Smooth muscle cell (in vitro differentiated cells): ENCODE results near the gene SLC22A5. TPM values are rescaled to one million over a fixed set of nuclear protein-coding genes. Genes with fewer than 3 reads are reported as not detected.

Experiments used
- DNase-seq: peaks from one replicate; lab custom pipeline; 2025; ENCODE audit not compliant: unreplicated experiment; lab: John Stamatoyannopoulos, UW
- H2AFZ ChIP-seq: fragments of 200-600 bp; sonication (generic); 2 replicates; pipeline ENCODE4 v1.6.0; 2016; ENCODE audit warnings: antibody characterized with exemption, low read depth, mild to moderate bottlenecking
- H3F3A ChIP-seq: fragments of 200-600 bp; sonication (generic); 2 replicates; pipeline ENCODE4 v1.6.0; 2017; ENCODE audit warnings: antibody characterized with exemption, low read depth
- H3K27ac ChIP-seq: fragments of 200-600 bp; sonication (generic); 2 replicates; pipeline ENCODE4 v1.5.1; 2016; ENCODE audit warnings: low read depth, mild to moderate bottlenecking
- H3K27me3 ChIP-seq: fragments of 200-600 bp; sonication (generic); 2 replicates; pipeline ENCODE4 v1.6.1; 2016; ENCODE audit warnings: low read depth, mild to moderate bottlenecking
- H3K36me3 ChIP-seq: fragments of 200-600 bp; sonication (generic); 2 replicates; pipeline ENCODE4 v1.5.1; 2016; ENCODE audit warnings: low read depth
- H3K4me1 ChIP-seq: fragments of 200-600 bp; sonication (generic); 2 replicates; pipeline ENCODE4 v1.5.1; 2016; ENCODE audit warnings: low read depth
- H3K4me2 ChIP-seq: fragments of 200-600 bp; sonication (generic); 2 replicates; pipeline ENCODE4 v1.6.0; 2016; ENCODE audit warnings: mild to moderate bottlenecking
- H3K4me3 ChIP-seq: fragments of 200-600 bp; sonication (generic); 2 replicates; pipeline ENCODE4 v1.5.1; 2016; ENCODE audit warnings: mild to moderate bottlenecking
- H3K79me2 ChIP-seq: fragments of 200-600 bp; sonication (generic); 2 replicates; pipeline ENCODE4 v1.6.0; 2016; ENCODE audit warnings: low read depth, mild to moderate bottlenecking
- H3K9ac ChIP-seq: fragments of 200-600 bp; sonication (generic); 2 replicates; pipeline ENCODE4 v1.6.0; 2016; ENCODE audit warnings: low read depth
- H3K9me3 ChIP-seq: fragments of 200-600 bp; sonication (generic); replicated peaks from 2 replicates; pipeline ENCODE4 v1.5.1; 2016; ENCODE audit warnings: low read depth
- H4K20me1 ChIP-seq: fragments of 200-600 bp; sonication (generic); 2 replicates; pipeline ENCODE4 v1.6.0; 2016; ENCODE audit warnings: low read depth
- WGBS: methylation state at CpG from one replicate; pipeline ENCODE4 v1.1.7; 2016; ENCODE audit warnings: low lambda C conversion rate; 5-methylcytosine and 5-hydroxymethylcytosine counted together
- polyA plus RNA-seq: library from polyadenylated mRNA; unstranded; fragments of >200 nt; fragmentation: Nextera tagmentation; extraction: Ambion mirVana; gene quantifications from 2 replicates; pipeline ENCODE4 v1.2.1, GENCODE V29; 2016
- total RNA-seq: library from RNA; depleted of rRNA; stranded (reverse); fragments of >200 nt; gene quantifications from 2 replicates; pipeline ENCODE4 v1.2.3, GENCODE V29; 2014
- TF ChIP-seq, protein P1 (sequence below): fragments of 200-600 bp; sonication (generic); IDR thresholded peaks from 2 replicates; pipeline ENCODE4 v1.5.1; 2017; ENCODE audit warnings: borderline replicate concordance, mild to moderate bottlenecking, antibody characterized with exemption; ENCODE audit not compliant: insufficient read depth, poor library complexity, severe bottlenecking

Gene SLC22A5
- total and polyA plus RNA-seq, 2 experiments from 2014 or later = 1.5 to 4.6 TPM

DNA sequence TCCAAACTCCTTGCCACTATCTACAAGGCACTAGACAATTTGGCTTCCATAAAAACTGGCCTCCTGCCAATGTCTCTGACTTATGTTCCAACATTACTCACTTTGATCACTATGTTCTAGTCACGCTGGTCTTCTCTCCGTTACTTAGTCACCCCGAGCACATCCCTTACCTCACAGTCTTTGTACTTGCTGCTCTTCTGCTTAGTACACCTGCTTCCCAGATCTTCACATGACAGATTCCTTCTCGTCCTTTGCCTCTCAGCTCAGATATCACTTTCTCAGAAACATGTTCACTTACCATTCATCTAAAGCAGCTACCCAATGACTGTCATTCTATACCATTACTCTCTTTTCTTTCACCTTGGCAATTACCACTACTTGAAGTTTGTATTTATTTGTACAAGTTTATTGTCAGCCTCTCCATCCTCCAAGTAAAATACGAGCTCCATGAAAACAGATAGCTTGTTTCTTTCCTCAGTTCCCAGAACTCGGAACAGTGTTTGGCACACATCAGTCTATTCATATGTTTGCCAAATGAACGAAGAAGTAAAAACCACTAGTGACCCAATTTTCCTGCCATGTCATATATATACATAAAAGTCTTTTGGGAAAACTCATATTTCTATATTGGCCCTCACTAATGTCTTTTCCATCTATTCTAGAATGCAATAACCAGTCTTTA, 5.9 kb upstream of the SLC22A5 start:
- no peak overlapping the region for H3K9ac ChIP-seq
- no peak overlapping the region for H3K4me2 ChIP-seq
- TF ChIP-seq, protein P1, sequence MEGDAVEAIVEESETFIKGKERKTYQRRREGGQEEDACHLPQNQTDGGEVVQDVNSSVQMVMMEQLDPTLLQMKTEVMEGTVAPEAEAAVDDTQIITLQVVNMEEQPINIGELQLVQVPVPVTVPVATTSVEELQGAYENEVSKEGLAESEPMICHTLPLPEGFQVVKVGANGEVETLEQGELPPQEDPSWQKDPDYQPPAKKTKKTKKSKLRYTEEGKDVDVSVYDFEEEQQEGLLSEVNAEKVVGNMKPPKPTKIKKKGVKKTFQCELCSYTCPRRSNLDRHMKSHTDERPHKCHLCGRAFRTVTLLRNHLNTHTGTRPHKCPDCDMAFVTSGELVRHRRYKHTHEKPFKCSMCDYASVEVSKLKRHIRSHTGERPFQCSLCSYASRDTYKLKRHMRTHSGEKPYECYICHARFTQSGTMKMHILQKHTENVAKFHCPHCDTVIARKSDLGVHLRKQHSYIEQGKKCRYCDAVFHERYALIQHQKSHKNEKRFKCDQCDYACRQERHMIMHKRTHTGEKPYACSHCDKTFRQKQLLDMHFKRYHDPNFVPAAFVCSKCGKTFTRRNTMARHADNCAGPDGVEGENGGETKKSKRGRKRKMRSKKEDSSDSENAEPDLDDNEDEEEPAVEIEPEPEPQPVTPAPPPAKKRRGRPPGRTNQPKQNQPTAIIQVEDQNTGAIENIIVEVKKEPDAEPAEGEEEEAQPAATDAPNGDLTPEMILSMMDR = no peak
- no peak overlapping the region for H2AFZ ChIP-seq
- no peaks in the 10 kb centered on the region for H3K79me2 ChIP-seq
- H3F3A ChIP-seq = no peaks in the 10 kb centered on the region
- 81% methylated on average over 7 of the region's 7 CpGs for WGBS
- H3K27ac ChIP-seq = no peak overlapping the region
- H3K9me3 ChIP-seq = no peaks in the 10 kb centered on the region
- H3K27me3 ChIP-seq = no peaks in the 10 kb centered on the region
- H3K4me1 ChIP-seq = no peaks in the 10 kb centered on the region
- no peaks in the 10 kb centered on the region for H3K36me3 ChIP-seq
- H3K4me3 ChIP-seq = no peak overlapping the region
- no peak for DNase-seq
- no peaks in the 10 kb centered on the region for H4K20me1 ChIP-seq

DNA sequence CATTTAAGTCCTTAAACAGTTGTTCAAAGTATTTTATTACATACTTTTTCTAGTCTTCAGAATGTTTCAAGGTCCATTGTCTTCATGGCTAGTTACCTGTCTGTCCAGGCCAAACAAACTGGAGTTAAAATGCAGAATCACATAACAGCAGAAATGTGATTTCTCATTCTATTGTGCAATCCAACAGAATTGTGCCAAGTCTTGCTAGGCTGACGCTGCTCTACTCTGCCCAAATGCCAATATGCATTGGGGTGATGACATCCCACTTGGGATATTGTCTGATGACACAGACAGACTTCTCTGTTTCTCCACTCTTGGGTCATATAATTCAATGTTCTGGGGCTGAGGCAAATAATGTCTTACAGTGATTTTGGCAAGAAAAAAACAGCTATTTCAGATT, 5.2 kb upstream of the SLC22A5 start:
- Histone ChIP-seq H3K4me2 (no peak overlapping the region), H3K9ac (no peak overlapping the region), H3K4me1 (no peaks in the 10 kb centered on the region), H3K79me2 (no peaks in the 10 kb centered on the region), H3K27ac (no peak overlapping the region), H2AFZ (no peak overlapping the region), H3K9me3 (no peaks in the 10 kb centered on the region), H3K4me3 (no peak overlapping the region), H3K27me3 (no peaks in the 10 kb centered on the region), H4K20me1 (no peaks in the 10 kb centered on the region), H3K36me3 (no peaks in the 10 kb centered on the region), H3F3A (no peaks in the 10 kb centered on the region)
- 86% methylated on average over 1 of the region's 1 CpG for WGBS
- DNase-seq = no peak
- TF ChIP-seq, protein P1 = no peak

DNA sequence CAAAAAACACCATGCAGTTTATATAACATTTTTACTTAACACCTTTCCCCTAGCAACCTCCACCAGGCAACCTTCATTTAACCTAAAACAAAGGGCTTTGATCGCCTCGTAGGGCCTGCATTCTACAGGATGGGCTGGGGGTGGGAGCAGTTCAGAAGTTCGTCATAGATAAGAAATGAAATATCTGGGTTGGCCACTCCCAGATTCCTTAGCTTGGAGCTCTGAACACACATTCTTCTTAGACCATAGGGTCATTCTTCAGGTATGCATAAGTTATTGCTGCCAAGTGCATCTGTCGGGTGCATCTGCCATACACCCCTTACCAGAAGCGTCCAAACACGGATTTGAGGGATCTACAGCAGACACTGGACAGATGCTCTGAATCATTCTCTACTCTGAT, 4.3 kb upstream of the SLC22A5 start:
- no peak for DNase-seq
- H3K9ac ChIP-seq = no peak overlapping the region
- H4K20me1 ChIP-seq = no peaks in the 10 kb centered on the region
- H3K9me3 ChIP-seq = no peaks in the 10 kb centered on the region
- no peaks in the 10 kb centered on the region for H3F3A ChIP-seq
- no peak overlapping the region for H3K4me3 ChIP-seq
- TF ChIP-seq, protein P1 = no peak
- H3K79me2 ChIP-seq = no peaks in the 10 kb centered on the region
- no peak overlapping the region for H3K27ac ChIP-seq
- H3K36me3 ChIP-seq = no peaks in the 10 kb centered on the region
- no peaks in the 10 kb centered on the region for H3K27me3 ChIP-seq
- H3K4me2 ChIP-seq = no peak overlapping the region
- WGBS = 56% methylated on average over 6 of the region's 6 CpGs
- no peak overlapping the region for H2AFZ ChIP-seq
- H3K4me1 ChIP-seq = peaks cover under 1% of the 10 kb centered on the region

DNA sequence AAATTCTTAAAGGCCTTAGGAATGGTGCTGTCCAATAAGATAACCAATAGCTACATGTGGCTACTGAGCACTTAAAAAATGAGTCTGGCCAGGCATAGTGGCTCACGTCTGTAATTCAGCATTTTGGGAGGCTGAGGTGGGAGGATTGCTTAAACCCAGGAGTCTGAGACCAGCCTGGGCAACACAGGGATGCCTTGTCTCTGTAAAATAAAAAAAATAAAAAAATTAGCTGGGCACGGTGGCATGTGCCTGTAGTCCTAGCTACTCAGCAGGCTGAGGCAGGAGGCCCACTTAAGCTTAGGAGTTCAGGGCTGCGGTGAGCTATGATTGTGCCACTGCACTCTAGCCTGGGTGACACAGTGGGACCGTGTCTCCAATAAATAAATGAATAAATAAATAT, 1.3 kb upstream of the SLC22A5 start:
- Histone ChIP-seq H3K4me3 (no peak overlapping the region), H3K27ac (no peak overlapping the region), H3K9ac (no peak overlapping the region), H2AFZ (no peak overlapping the region), H3K27me3 (no peaks in the 10 kb centered on the region), H3F3A (no peaks in the 10 kb centered on the region), H3K4me2 (no peak overlapping the region), H3K4me1 (peaks cover 5% of the 10 kb centered on the region), H3K9me3 (no peaks in the 10 kb centered on the region), H4K20me1 (peaks cover 5% of the 10 kb centered on the region), H3K36me3 (no peaks in the 10 kb centered on the region), H3K79me2 (no peaks in the 10 kb centered on the region)
- DNase-seq = no peak
- 91% methylated on average over 4 of the region's 4 CpGs for WGBS
- TF ChIP-seq, protein P1 = no peak
